Glutamatergic neuron (in vitro differentiated cells): ENCODE results near the gene GRIK3. TPM values are rescaled to one million over a fixed set of nuclear protein-coding genes. Genes with fewer than 3 reads are reported as not detected.

Experiments used
- DNase-seq: peaks from one replicate; pipeline ENCODE4 v3.0.0; 2022
- H3K27ac Mint-ChIP-seq: one replicate; pipeline ENCODE4 v1.8.0; 2020; ENCODE audit warnings: mild to moderate bottlenecking, mixed read lengths, inconsistent platforms; ENCODE audit not compliant: unreplicated experiment
- H3K27me3 Mint-ChIP-seq: one replicate; pipeline ENCODE4 v1.8.0; 2020; ENCODE audit warnings: mild to moderate bottlenecking, moderate library complexity, mixed read lengths, inconsistent platforms; ENCODE audit not compliant: unreplicated experiment
- H3K36me3 Mint-ChIP-seq: one replicate; pipeline ENCODE4 v1.8.0; 2020; ENCODE audit warnings: mild to moderate bottlenecking, mixed read lengths, inconsistent platforms; ENCODE audit not compliant: unreplicated experiment
- H3K4me1 Mint-ChIP-seq: one replicate; pipeline ENCODE4 v1.8.0; 2020; ENCODE audit warnings: mild to moderate bottlenecking, low read depth, mixed read lengths, inconsistent platforms; ENCODE audit not compliant: unreplicated experiment
- H3K4me3 Mint-ChIP-seq: one replicate; pipeline ENCODE4 v1.8.0; 2020; ENCODE audit warnings: mild to moderate bottlenecking, mixed read lengths, inconsistent platforms; ENCODE audit not compliant: unreplicated experiment
- H3K9me3 Mint-ChIP-seq: one replicate; pipeline ENCODE4 v1.8.0; 2020; ENCODE audit warnings: mild to moderate bottlenecking, moderate library complexity, mixed read lengths, inconsistent platforms; ENCODE audit not compliant: unreplicated experiment
- total RNA-seq: library from RNA; stranded (reverse); fragmentation: NEBNext Ultra II Directional; extraction: Animal tissue kit (Norgen Biotek cat#: 25700); gene quantifications from one replicate; pipeline ENCODE4 v1.2.1, GENCODE V29; 2021; ENCODE audit not compliant: unreplicated experiment
- TF ChIP-seq, protein P1 (sequence below): fragments of 200-600 bp; sonication (generic); IDR thresholded peaks from one replicate; pipeline ENCODE4 v1.5.0; 2021; ENCODE audit not compliant: partially characterized antibody, unreplicated experiment

GRIK3 gene
- total RNA-seq, 1 donor from 2014 or later = 60.1 TPM

DNA sequence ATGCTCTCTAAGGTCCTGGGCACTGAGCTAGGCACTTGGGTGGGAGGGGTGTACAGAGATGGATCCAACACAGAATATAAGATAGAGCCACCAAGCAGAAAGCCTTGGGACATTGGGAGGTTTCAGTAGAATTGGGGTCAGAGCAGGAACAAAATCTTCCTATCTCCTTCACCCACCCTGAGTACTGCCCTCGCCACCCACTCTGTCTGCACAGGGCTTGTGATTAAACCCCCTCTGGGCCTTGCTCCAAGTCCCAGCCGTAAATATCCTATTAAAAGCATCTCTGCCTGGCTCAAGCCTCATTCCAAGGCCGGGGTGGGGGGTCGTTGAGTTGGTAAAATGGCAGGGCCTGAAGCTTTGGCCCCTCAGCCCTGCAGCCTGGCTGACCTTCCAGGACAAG, 166.7 kb downstream of the GRIK3 start:
- peaks cover 5% of the 10 kb centered on the region for H3K9me3 Mint-ChIP-seq
- TF ChIP-seq, protein P1, sequence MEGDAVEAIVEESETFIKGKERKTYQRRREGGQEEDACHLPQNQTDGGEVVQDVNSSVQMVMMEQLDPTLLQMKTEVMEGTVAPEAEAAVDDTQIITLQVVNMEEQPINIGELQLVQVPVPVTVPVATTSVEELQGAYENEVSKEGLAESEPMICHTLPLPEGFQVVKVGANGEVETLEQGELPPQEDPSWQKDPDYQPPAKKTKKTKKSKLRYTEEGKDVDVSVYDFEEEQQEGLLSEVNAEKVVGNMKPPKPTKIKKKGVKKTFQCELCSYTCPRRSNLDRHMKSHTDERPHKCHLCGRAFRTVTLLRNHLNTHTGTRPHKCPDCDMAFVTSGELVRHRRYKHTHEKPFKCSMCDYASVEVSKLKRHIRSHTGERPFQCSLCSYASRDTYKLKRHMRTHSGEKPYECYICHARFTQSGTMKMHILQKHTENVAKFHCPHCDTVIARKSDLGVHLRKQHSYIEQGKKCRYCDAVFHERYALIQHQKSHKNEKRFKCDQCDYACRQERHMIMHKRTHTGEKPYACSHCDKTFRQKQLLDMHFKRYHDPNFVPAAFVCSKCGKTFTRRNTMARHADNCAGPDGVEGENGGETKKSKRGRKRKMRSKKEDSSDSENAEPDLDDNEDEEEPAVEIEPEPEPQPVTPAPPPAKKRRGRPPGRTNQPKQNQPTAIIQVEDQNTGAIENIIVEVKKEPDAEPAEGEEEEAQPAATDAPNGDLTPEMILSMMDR = no peak
- H3K36me3 Mint-ChIP-seq = no peaks in the 10 kb centered on the region
- DNase-seq = no peak
- no peak overlapping the region for H3K4me3 Mint-ChIP-seq
- no peak overlapping the region for H3K27ac Mint-ChIP-seq
- H3K27me3 Mint-ChIP-seq = peaks cover 5% of the 10 kb centered on the region
- H3K4me1 Mint-ChIP-seq = peaks cover 39% of the 10 kb centered on the region

DNA sequence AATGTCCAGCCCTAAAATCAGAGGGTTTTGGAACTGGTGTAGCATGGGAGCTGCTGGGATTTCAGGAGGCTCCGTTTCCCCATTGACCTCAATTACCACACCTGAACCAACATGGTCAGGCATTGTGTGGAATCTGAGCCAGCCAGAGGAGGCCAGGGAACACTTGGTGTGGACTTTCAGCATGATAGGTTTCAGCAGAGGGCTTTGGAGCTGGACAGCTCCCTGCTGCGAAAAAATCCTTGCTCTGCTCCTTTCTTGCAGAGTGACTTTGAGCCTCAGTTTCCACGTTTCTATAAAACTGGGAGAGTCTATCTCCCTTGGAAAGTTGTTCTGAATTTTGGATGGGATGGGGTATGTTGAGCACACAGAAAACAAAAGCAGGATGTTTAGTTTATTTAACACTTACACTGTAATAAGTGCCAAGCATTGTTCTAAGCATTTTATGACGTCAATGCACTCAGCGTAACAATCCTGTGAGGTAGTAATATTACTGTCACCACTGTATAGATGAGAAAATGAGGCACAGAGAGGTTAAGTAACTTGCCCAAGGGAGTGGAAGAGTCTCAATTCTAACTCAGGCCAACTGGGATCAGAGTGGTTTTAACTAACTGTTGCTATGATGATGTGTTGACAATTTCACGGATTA, 168.0 kb downstream of the GRIK3 start:
- H3K4me3 Mint-ChIP-seq = no peak overlapping the region
- peaks cover 6% of the 10 kb centered on the region for H3K27me3 Mint-ChIP-seq

DNA sequence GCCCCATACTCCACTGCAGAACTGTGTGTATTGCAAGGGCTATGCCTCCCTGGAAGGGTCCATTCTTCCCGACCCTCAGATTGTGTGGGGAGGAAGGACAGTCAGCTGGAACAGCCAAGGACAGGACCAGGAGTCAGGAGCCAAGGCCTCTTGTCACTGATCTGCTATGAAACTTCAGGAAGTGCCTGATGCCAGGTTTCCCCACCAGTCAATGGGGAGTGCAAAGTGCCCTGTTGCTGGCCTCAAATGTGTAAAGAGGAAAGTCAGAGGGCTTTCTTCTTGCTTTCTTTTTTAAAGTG, 168.8 kb downstream of the GRIK3 start:
- Mint-ChIP-seq H3K4me3 (no peak overlapping the region), H3K4me1 (peaks cover 26% of the 10 kb centered on the region), H3K27me3 (peaks cover 7% of the 10 kb centered on the region), H3K9me3 (peaks cover 5% of the 10 kb centered on the region), H3K36me3 (peaks cover 4% of the 10 kb centered on the region), H3K27ac (no peak overlapping the region)
- TF ChIP-seq, protein P1 = no peak
- no peak for DNase-seq

More for the DNA sequence above, 168.0 kb downstream of the GRIK3 start:
- peaks cover 5% of the 10 kb centered on the region for H3K9me3 Mint-ChIP-seq
- TF ChIP-seq, protein P1 = no peak
- peaks cover 1% of the 10 kb centered on the region for H3K36me3 Mint-ChIP-seq
- H3K27ac Mint-ChIP-seq = no peak overlapping the region
- no peak for DNase-seq
- peaks cover 29% of the 10 kb centered on the region for H3K4me1 Mint-ChIP-seq

DNA sequence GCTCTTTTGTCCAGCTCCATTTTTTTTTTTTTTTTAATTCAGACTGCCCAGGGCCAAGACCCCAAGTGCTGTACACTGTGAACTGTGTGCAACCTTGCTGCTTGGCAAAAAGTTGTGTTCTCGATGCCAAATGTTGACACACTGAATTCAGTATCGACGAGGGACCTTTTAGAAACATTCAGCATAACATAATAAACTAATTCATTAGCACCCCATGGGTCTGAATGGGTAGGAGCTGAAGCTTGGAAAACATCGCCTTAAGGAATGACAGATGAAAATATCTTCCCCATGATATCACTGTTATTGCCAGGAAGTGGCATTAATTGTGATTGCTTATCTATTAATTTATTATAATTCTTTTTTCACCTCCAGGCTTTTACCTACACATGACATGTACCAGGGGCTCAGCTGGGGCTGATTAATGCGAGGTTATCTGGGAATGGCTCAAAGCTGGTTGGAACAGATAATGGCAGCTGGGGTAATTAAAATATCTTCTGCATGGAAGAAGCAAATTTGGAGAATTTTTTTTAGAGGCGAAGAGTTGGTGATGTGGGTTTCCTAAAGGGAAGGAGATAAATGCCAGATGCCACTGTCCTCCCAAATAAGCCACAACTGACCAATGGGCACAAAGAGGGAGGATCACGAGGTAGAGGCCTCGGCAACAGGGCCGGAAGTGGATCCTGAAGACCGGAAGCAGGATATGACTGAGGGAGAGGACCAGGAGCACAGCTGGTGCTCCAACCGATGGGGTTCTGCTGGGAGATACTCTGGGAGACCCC, 169.3 kb downstream of the GRIK3 start:
- no peak for DNase-seq
- peak overlapping the region; percentile 48 for H3K27ac Mint-ChIP-seq
- TF ChIP-seq, protein P1 = no peak
- peaks cover 5% of the 10 kb centered on the region for H3K9me3 Mint-ChIP-seq
- H3K4me3 Mint-ChIP-seq = no peak overlapping the region
- H3K4me1 Mint-ChIP-seq = peaks cover 21% of the 10 kb centered on the region
- peaks cover 9% of the 10 kb centered on the region for H3K27me3 Mint-ChIP-seq
- H3K36me3 Mint-ChIP-seq = peaks cover 4% of the 10 kb centered on the region
